Esophagus (tissue), 2 donors: Measurements from ENCODE around the gene ABAT. TPM values are rescaled to one million over a fixed set of nuclear protein-coding genes. Genes with fewer than 3 reads are reported as not detected.

ENCODE experiments used
- H3K27ac ChIP-seq, 2 donors: one replicate each; pipeline ENCODE4 v1.5.1; 2013; ENCODE audit warnings: low read depth in 2 of 2, mild to moderate bottlenecking in 2 of 2, inconsistent platforms in 1 of 2, low read length in 1 of 2, moderate library complexity in 1 of 2
- H3K27me3 ChIP-seq, 2 donors: one replicate each; pipeline ENCODE4 v1.6.1; 2013; ENCODE audit warnings: low read length in 2 of 2, control low read depth in 1 of 2, mild to moderate bottlenecking in 1 of 2; ENCODE audit not compliant: insufficient read depth in 2 of 2, control insufficient read depth in 1 of 2
- H3K36me3 ChIP-seq, 2 donors: one replicate each; pipeline ENCODE4 v1.6.1; 2013; ENCODE audit warnings: low read length in 1 of 2; ENCODE audit not compliant: control insufficient read depth in 2 of 2, insufficient read depth in 2 of 2
- H3K4me1 ChIP-seq, 2 donors: one replicate each; pipeline ENCODE4 v1.6.1; 2013; ENCODE audit warnings: low read length in 1 of 2; ENCODE audit not compliant: control insufficient read depth in 2 of 2, insufficient read depth in 2 of 2
- H3K4me3 ChIP-seq, 2 donors: one replicate each; pipeline ENCODE4 v1.5.1; 2013; ENCODE audit warnings: low read length in 2 of 2, mild to moderate bottlenecking in 2 of 2, low read depth in 1 of 2, moderate library complexity in 1 of 2
- H3K9me3 ChIP-seq, 2 donors: one replicate each; pipeline ENCODE4 v1.6.1; 2013; ENCODE audit warnings: mild to moderate bottlenecking in 2 of 2, low read depth in 1 of 2, low read length in 1 of 2, moderate library complexity in 1 of 2; ENCODE audit not compliant: control insufficient read depth in 2 of 2, insufficient read depth in 1 of 2
- WGBS, 2 donors: extraction: QIAGEN DNeasy Blood & Tissue Kit; methylation state at CpG; one replicate each; pipeline ENCODE4 v1.1.7; 2013; 5-methylcytosine and 5-hydroxymethylcytosine counted together
- polyA plus RNA-seq, 2 donors: library from polyadenylated mRNA; stranded (reverse); fragments of 200-250 nt; gene quantifications; one replicate each; pipeline ENCODE4 v1.2.3, GENCODE V29; 2013
- donor health status: healthy with polysubstance abuse.
- donor health status: Bipolar disorder and iron deficiency.

The ABAT gene
- polyA plus RNA-seq, 2 donors = 4.6 to 9.5 TPM

DNA sequence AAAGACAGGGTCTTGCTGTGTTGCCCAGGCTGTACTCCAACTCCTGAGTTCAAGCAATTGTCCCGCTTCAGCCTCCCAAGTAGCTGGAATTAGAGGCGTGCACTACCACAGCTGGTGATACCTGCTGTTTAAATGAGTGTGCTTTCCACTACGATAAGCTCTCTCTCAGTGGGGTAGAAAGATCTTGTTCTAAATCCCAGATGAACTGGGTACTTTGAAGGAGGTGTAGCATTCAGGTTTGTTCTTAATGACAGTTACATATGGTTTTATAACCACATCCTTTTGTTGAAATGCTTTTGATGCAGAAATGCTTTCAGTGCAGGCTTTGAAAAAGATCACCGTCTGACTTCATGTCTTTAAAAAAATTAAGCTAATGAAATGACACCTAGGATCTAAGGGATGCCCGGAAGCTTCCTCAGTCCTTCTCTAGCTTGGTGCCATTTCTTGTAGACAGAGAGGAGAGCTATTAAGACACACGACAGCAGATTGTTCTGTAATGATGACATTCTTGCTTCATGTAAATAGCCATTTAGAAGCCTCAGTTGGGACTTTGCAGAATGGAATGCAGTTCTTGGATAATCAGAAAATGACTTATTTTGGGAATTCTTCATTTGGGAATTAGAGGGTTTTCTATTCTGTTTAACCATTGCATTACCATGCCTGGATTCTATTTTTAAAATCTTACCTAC lies 142.7 kb downstream of the ABAT start:
- H3K4me1 ChIP-seq = no peaks in the 10 kb centered on the region
- H3K27me3 ChIP-seq = no peaks in the 10 kb centered on the region
- H3K36me3 ChIP-seq = peaks cover 34 to 36% of the 10 kb centered on the region in 2 donors
- WGBS, 2 donors = 72 to 75% methylated on average over 6 of the region's 6 CpGs
- H3K27ac ChIP-seq = no peak overlapping the region
- no peaks in the 10 kb centered on the region for H3K9me3 ChIP-seq
- no peak overlapping the region for H3K4me3 ChIP-seq

DNA sequence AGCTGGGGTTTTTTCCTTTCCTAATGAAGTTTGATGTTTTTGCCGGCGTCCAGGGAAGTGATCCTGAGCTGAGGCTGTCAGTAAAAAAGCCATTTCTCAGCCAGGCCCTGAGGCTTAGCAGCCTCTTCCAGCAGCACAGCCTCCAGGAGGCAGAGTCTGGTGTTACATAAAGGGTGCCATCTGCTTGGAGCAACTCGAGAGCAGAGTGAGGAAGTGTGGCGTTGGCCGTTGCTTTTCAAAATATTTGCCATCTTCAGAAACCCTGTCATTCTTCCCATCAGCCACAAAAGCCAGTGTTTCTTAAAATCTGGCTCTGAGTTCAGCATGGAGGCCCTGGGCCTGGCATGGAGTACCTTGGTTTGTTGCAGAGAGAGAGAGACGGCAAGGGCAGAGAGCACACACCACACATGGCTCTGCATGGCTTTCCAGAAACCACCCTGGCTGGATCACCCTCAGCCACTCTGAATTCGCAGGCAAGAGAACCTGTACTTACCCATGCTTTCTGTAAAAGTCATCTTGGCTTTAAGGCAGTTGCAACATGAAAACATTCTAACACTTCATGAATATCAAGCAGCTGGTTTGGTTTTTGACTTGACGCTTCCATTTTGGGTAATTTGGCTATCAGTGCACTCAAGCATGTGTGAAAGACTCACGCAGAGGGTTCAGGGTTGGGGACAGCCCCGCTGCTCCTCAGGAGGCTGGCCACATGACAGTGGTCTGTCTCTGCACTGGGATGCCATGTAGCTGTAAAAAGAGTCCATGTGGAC lies 144.3 kb downstream of the ABAT start:
- WGBS, 2 donors = 87% methylated on average over 10 of the region's 10 CpGs
- H3K27me3 ChIP-seq = no peaks in the 10 kb centered on the region

DNA sequence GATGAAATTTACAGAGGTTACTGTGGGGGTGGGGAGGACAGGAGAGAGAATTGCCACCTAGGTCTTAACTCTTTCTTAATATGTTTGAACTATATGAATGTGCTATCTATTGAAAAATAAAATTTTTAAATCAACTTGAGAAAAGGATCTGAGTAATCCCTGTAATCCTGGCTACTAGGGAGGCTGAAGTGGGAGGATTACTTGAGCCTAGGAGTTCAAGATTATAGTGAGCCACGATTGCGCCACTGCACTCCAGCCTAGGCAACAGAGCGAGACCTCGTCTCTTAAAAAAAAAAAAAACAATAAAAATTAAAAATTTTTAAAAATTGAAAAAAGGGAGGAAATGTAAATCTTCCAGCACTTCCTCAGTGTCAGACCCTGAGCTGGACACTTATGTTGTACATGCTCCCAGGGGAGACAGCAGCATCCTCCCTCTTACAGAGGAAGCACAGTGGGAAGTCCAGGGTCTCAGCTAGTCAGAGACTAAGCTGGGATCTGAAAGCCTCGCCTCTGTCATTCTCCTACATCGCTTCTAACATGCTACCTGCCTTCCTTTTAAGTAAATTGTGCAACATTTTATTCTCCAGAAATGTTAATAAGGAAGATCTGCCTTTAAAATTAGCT lies 145.1 kb downstream of the ABAT start:
- H3K9me3 ChIP-seq = no peaks in the 10 kb centered on the region
- no peaks in the 10 kb centered on the region for H3K27me3 ChIP-seq
- no peak overlapping the region for H3K27ac ChIP-seq
- 91% methylated on average over 6 of the region's 6 CpGs for WGBS, 2 donors
- H3K36me3 ChIP-seq = peaks cover 16 to 18% of the 10 kb centered on the region in 2 donors
- no peaks in the 10 kb centered on the region for H3K4me1 ChIP-seq
- no peak overlapping the region for H3K4me3 ChIP-seq

More for the DNA sequence above, 144.3 kb downstream of the ABAT start:
- peaks cover 21 to 25% of the 10 kb centered on the region in 2 donors for H3K36me3 ChIP-seq
- no peak overlapping the region for H3K4me3 ChIP-seq
- no peaks in the 10 kb centered on the region for H3K4me1 ChIP-seq
- H3K9me3 ChIP-seq = no peaks in the 10 kb centered on the region
- no peak overlapping the region for H3K27ac ChIP-seq

- no peaks in the 10 kb centered on the region for H3K4me1 ChIP-seq
- H3K9me3 ChIP-seq = no peaks in the 10 kb centered on the region
- H3K36me3 ChIP-seq = peaks cover 7 to 15% of the 10 kb centered on the region in 2 donors
- H3K27ac ChIP-seq = no peak overlapping the region
- no peak overlapping the region for H3K4me3 ChIP-seq
- no peaks in the 10 kb centered on the region for H3K27me3 ChIP-seq
- WGBS, 2 donors = 90 to 93% methylated on average over 3 of the region's 3 CpGs
Measured at GRCh38 chr16:8822403-8822802, 148.0 kb downstream of the ABAT start.

- WGBS, 2 donors = 74 to 94% methylated on average over 3 of the region's 3 CpGs
- Histone ChIP-seq H3K27me3 (no peaks in the 10 kb centered on the region), H3K9me3 (no peaks in the 10 kb centered on the region), H3K27ac (no peak overlapping the region), H3K4me1 (peaks cover 0 to 2% of the 10 kb centered on the region in 2 donors), H3K36me3 (peaks cover 0 to 11% of the 10 kb centered on the region in 2 donors), H3K4me3 (no peak overlapping the region)
Measured at GRCh38 chr16:8826278-8826879, 152.0 kb downstream of the ABAT start.

DNA sequence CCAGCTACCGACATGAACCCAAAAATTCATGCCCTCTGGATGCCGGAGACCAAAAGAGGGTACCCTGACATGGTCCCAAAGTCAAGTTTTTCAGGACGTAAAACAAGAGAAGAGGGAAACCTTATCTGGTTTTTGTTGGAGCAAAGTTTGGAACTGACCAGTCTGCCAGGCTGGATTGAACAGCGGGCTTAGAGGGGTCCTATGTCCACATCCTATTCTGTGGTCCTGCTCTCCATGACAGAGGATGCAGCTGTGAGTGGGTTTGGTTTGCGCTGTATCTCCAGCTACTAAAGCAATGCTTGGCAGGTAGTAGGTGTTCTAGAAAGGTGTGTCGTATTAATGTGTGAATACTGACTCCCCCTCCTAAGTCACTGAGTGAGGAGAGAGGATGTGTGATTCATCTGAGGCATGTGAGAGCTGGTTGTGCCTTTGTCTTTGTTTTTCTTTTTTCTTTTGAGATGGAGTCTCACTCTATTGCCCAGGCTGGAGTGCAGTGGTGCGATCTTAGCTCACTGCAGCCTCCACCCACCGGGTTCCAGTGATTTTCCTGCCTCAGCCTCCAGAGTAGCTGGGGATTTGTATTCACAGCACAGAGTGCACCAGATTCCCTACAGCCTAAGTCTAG lies 154.2 kb downstream of the ABAT start:
- H3K27ac ChIP-seq = peak overlapping the region; percentile 6 to 60
- H3K4me1 ChIP-seq = peaks cover 0 to 2% of the 10 kb centered on the region in 2 donors
- WGBS, 2 donors = 76 to 89% methylated on average over 8 of the region's 8 CpGs
- H3K27me3 ChIP-seq = no peaks in the 10 kb centered on the region
- peaks cover 0 to 10% of the 10 kb centered on the region in 2 donors for H3K36me3 ChIP-seq
- H3K9me3 ChIP-seq = no peaks in the 10 kb centered on the region
- no peak overlapping the region for H3K4me3 ChIP-seq

GRCh38 chr16:8831450-8831849 lies 157.0 kb downstream of the ABAT start:
- Histone ChIP-seq H3K4me1 (peaks cover 0 to 2% of the 10 kb centered on the region in 2 donors), H3K9me3 (no peaks in the 10 kb centered on the region)
- WGBS, 2 donors = 91 to 94% methylated on average over 9 of the region's 9 CpGs

DNA sequence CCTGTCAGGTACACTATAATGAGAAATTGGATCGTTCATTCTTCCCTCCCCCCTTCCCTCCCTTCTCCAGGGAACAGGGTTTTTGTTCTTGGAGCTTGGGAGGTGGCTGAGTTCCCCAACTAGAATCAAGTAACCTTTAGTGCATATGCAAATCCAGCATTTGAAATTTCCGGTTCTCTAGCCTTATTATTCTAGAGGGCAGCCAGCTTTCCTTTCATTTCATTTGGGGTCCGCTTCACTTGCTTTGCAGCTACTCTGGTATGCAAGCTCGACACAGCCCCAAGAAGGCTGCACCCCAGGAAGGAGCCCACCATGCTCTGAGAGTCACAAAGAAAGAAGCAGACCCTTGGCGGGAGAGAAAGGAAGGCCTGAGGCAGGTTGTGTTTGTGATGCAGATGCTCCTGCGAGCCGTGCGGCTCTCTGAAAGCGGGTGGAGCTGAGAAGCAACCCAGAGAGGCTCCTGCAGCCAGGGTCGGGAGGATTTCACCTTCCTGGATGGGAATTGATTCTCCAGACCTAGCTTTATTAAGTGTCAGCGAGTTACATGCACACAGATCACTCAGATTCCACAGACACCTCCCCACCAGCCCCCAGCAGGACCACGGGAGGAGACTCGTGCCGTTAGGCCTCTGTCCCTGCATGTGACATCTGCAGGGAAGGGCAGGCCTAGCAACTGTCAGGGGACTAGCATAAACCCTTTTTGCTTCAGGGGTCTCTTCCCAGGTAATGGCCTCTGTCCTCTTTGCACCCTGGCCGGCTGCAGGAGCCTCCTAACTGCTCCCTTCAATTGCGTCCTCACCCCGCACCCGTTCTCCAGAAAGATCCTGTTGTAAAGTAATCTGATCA lies 157.7 kb downstream of the ABAT start:
- Histone ChIP-seq H3K4me3 (no peak overlapping the region), H3K27me3 (no peaks in the 10 kb centered on the region), H3K4me1 (peaks cover 0 to 2% of the 10 kb centered on the region in 2 donors), H3K36me3 (peaks cover 0 to 10% of the 10 kb centered on the region in 2 donors), H3K9me3 (no peaks in the 10 kb centered on the region), H3K27ac (no peak overlapping the region)
- WGBS, 2 donors = 80 to 85% methylated on average over 18 of the region's 18 CpGs

More at GRCh38 chr16:8831450-8831849, 157.0 kb downstream of the ABAT start:
- Histone ChIP-seq H3K27me3 (no peaks in the 10 kb centered on the region), H3K36me3 (peaks cover 0 to 10% of the 10 kb centered on the region in 2 donors), H3K4me3 (no peak overlapping the region), H3K27ac (no peak overlapping the region)
